Measurements from ENCODE around the gene MARCHF10. TPM values are rescaled to one million over a fixed set of nuclear protein-coding genes. Genes with fewer than 3 reads are reported as not detected.

MARCHF10 gene
- total RNA-seq, 1 donor from 2014 or later, result 0.51 TPM

- Mint-ChIP-seq H3K27ac (no peak overlapping the region), H3K36me3 (no peaks in the 10 kb centered on the region), H3K4me3 (no peak overlapping the region), H3K4me1 (peaks cover 21% of the 10 kb centered on the region), H3K9me3 (no peaks in the 10 kb centered on the region), H3K27me3 (ENCODE audit: insufficient read depth, low read depth) (peaks cover 3% of the 10 kb centered on the region)
- Histone ChIP-seq H3K9me3 (ENCODE audit: low read depth) (no peaks in the 10 kb centered on the region), H3K9ac (no peak overlapping the region), H3K79me2 (ENCODE audit: low read depth) (no peaks in the 10 kb centered on the region), H3K27me3 (no peaks in the 10 kb centered on the region), H3K4me1 (peaks cover 29% of the 10 kb centered on the region), H3K27ac (no peak overlapping the region), H3K4me3 (no peak overlapping the region), H4K20me1 (ENCODE audit: low read depth) (no peaks in the 10 kb centered on the region), H2AFZ (replicated peaks) (no peak overlapping the region), H3K4me2 (no peak overlapping the region), H3K36me3 (no peaks in the 10 kb centered on the region), H3F3A (ENCODE audit: low read depth) (peaks cover 24% of the 10 kb centered on the region)
- no peak for DNase-seq (ENCODE audit: low spot score)
- TF ChIP-seq EZH2phosphoT487 (IDR thresholded peaks at IDR 0.05) (no peak), EZH2 (IDR thresholded peaks at IDR 0.05) (no peak), CTCF (IDR thresholded peaks at IDR 0.05) (no peak)
These were observed 44.1 kb downstream of the MARCHF10 start for GRCh38 chr17:62763891-62764600.

GRCh38 chr17:62761884-62762283, 46.2 kb downstream of the MARCHF10 start:
- Histone ChIP-seq H3K4me1 (peaks cover 29% of the 10 kb centered on the region), H3K4me3 (no peak overlapping the region), H4K20me1 (ENCODE audit: low read depth) (no peaks in the 10 kb centered on the region), H3K27ac (no peak overlapping the region), H3F3A (ENCODE audit: low read depth) (peaks cover 24% of the 10 kb centered on the region), H3K9ac (no peak overlapping the region), H3K9me3 (ENCODE audit: low read depth) (no peaks in the 10 kb centered on the region), H3K4me2 (peak overlapping the region; percentile 50), H3K27me3 (no peaks in the 10 kb centered on the region), H2AFZ (replicated peaks) (no peak overlapping the region), H3K36me3 (no peaks in the 10 kb centered on the region), H3K79me2 (ENCODE audit: low read depth) (no peaks in the 10 kb centered on the region)
- Mint-ChIP-seq H3K27me3 (ENCODE audit: insufficient read depth, low read depth) (peaks cover 3% of the 10 kb centered on the region), H3K27ac (no peak overlapping the region), H3K36me3 (no peaks in the 10 kb centered on the region), H3K4me3 (no peak overlapping the region), H3K4me1 (peaks cover 24% of the 10 kb centered on the region), H3K9me3 (no peaks in the 10 kb centered on the region)
- peak; percentile 86 for DNase-seq (ENCODE audit: low spot score)
- TF ChIP-seq EZH2phosphoT487 (IDR thresholded peaks at IDR 0.05) (peak; percentile 55), EZH2 (IDR thresholded peaks at IDR 0.05) (no peak)

- H2AFZ ChIP-seq (replicated peaks), result no peak overlapping the region
- TF ChIP-seq EZH2phosphoT487 (IDR thresholded peaks at IDR 0.05) (no peak), EZH2 (IDR thresholded peaks at IDR 0.05) (no peak), CTCF (IDR thresholded peaks at IDR 0.05) (no peak)
- H3K79me2 ChIP-seq (ENCODE audit: low read depth), result no peaks in the 10 kb centered on the region
- Mint-ChIP-seq H3K4me1 (peaks cover 24% of the 10 kb centered on the region), H3K27ac (no peak overlapping the region), H3K27me3 (ENCODE audit: insufficient read depth, low read depth) (peaks cover 3% of the 10 kb centered on the region), H3K36me3 (no peaks in the 10 kb centered on the region), H3K9me3 (no peaks in the 10 kb centered on the region), H3K4me3 (no peak overlapping the region)
- no peaks in the 10 kb centered on the region for H3K27me3 ChIP-seq
- no peak overlapping the region for H3K9ac ChIP-seq
- H3K27ac ChIP-seq, result no peak overlapping the region
- H3K36me3 ChIP-seq, result no peaks in the 10 kb centered on the region
- DNase-seq (ENCODE audit: low spot score), result no peak
- no peaks in the 10 kb centered on the region for H3K9me3 ChIP-seq (ENCODE audit: low read depth)
- no peak overlapping the region for H3K4me2 ChIP-seq
- no peaks in the 10 kb centered on the region for H4K20me1 ChIP-seq (ENCODE audit: low read depth)
- no peak overlapping the region for H3K4me3 ChIP-seq
- peaks cover 24% of the 10 kb centered on the region for H3F3A ChIP-seq (ENCODE audit: low read depth)
- H3K4me1 ChIP-seq, result peaks cover 29% of the 10 kb centered on the region
These were observed 47.2 kb downstream of the MARCHF10 start for GRCh38 chr17:62760945-62761267.

All from neural progenitor cell (in vitro differentiated cells).